ENCODE measurements around the gene CRYGS. TPM values are rescaled to one million over a fixed set of nuclear protein-coding genes. Genes with fewer than 3 reads are reported as not detected.
"Not testable (repeated sequence)": the region's sequence is repeated elsewhere in the genome, so short reads cannot be mapped to it uniquely, and the experiment has no call there.

Gene CRYGS
- total and polyA plus RNA-seq, 2 experiments from 2014 or later: 0.76 to 1.3 TPM

DNA sequence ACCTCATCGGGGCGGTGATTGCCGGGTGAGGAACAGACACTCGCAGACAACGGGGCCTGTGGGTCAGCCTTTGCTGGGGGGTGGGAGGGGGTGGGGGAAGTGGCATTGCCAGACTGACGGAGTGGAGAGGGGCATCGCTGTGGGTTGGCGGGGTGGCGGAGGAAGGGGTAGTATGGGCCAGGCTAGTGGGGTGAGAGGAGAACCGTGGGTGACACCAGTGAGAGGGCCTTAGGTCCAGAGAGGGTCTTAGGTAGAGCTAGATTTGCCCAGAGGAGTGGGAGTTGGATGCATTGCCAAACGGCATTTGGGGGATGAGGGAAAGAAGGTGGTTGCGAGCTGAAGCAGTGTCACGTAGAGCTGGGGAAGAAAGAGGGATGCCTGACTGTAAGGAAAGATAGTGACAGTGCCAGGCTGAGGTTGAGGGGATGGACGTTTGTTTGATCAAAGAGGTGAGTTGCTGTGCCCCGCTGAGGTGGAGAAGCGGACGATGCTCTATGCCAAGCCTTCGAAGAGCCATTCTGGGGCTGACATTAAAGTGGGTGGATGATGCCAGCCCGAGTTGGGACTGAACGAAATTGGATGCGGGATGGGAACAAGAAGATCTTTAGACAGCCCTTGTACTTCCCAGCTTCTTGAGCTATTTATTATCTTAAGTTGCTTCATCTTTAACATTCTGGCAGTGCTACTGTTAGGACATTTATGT lies 26.9 kb upstream of the CRYGS start:
- H3K4me3 ChIP-seq: peak overlapping the region; percentile 92
- in situ Hi-C loops (cut with MboI): no loop called here

DNA sequence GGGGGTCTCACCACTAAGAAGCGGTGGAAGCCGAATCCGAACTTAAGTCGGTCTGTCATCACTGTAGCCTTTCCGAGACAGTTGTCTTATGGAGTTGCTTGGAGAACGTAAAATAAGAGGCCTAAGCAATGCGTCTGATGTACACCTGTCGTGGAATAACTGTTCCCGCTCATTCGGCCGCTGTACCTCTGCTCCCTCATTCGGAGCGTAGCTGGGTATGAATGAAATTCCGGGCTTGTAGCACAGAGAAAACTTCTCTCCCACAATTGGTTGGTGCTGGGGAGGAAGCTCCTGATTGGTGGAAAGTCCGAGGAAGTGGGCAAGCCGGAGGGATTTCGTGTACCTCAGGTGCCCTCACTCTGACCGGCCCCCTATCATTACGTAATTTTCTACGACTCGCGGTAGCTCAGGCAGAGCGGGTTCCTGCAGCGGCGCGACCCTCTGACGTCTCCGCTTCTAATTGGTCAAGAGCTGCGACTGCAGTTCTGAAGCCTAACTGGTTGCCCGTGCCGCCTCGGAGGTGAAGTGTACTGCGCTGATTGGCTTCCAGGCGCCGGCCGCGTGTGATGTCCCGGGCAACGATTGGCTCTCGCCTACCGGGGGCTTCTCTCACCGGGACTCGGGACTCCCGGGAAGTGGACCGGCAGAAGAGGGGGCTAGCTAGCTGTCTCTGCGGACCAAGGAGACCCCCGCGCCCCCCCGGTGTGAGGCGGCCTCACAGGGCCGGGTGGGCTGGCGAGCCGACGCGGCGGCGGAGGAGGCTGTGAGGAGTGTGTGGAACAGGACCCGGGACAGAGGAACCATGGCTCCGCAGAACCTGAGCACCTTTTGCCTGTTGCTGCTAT lies 26.1 kb upstream of the CRYGS start, which contains the start of gene DNAJB11:
Gene DNAJB11, plus strand, starts transcription at position 625 of the 845 bp plus-strand sequence. Its CDS starts 178 bp downstream, at position 803.
- Histone ChIP-seq H3K79me2 (ENCODE audit: insufficient read depth) (peaks cover 65% of the 10 kb centered on the region), H3K27ac (peak within 1 kb of the TSS; percentile 67), H3K9me2 (ENCODE audit: insufficient read depth) (no peaks in the 10 kb centered on the region), H3F3A (ENCODE audit: insufficient read depth) (no peaks in the 10 kb centered on the region), H3K27me3 (replicated peaks; ENCODE audit: insufficient read depth) (no peaks in the 10 kb centered on the region), H3K4me2 (ENCODE audit: unreplicated experiment) (peak within 1 kb of the TSS; percentile 96), H3K9me3 (ENCODE audit: low read depth) (no peaks in the 10 kb centered on the region), H3K4me1 (ENCODE audit: insufficient read depth) (peaks cover 15% of the 10 kb centered on the region), H3K4me3 (peak within 1 kb of the TSS; percentile 92), H3K9ac (peak within 1 kb of the TSS; percentile 94), H3K36me3 (ENCODE audit: low read depth) (peaks cover 20% of the 10 kb centered on the region), H4K20me1 (ENCODE audit: insufficient read depth) (no peaks in the 10 kb centered on the region), H2AFZ (peak within 1 kb of the TSS; percentile 97)
- in situ Hi-C loops (cut with MboI): no loop called here
- TF ChIP-seq EZH2phosphoT487 (IDR thresholded peaks at IDR 0.05; ENCODE audit: insufficient read depth, low read depth): no peak
- TF ChIP-seq EZH2 (IDR thresholded peaks at IDR 0.05; ENCODE audit: insufficient read depth, poor library complexity, severe bottlenecking): no peak
- DNase-seq: peak; percentile 100
- 1 to 2% methylated on average over 53 to 59 of the region's 59 CpGs for WGBS, 2 experiments (ENCODE audit: low coverage in 1 of 2, low lambda C conversion rate in 2 of 2, missing lambda C conversion rate in 2 of 2)

More for the DNA sequence above, 26.9 kb upstream of the CRYGS start:
- Histone ChIP-seq H3K79me2 (ENCODE audit: insufficient read depth) (peaks cover 58% of the 10 kb centered on the region), H3F3A (ENCODE audit: insufficient read depth) (no peaks in the 10 kb centered on the region), H3K36me3 (ENCODE audit: low read depth) (peaks cover 23% of the 10 kb centered on the region), H3K27me3 (replicated peaks; ENCODE audit: insufficient read depth) (no peaks in the 10 kb centered on the region), H3K27ac (peak overlapping the region; percentile 67), H3K4me2 (ENCODE audit: unreplicated experiment) (peak overlapping the region; percentile 96), H4K20me1 (ENCODE audit: insufficient read depth) (no peaks in the 10 kb centered on the region), H3K9me3 (ENCODE audit: low read depth) (no peaks in the 10 kb centered on the region), H3K9ac (peak overlapping the region; percentile 94), H2AFZ (peak overlapping the region; percentile 93), H3K9me2 (ENCODE audit: insufficient read depth) (no peaks in the 10 kb centered on the region), H3K4me1 (ENCODE audit: insufficient read depth) (peaks cover 14% of the 10 kb centered on the region)
- peak; percentile 17 for DNase-seq
- 0 to 1% methylated on average over 15 to 21 of the region's 21 CpGs for WGBS, 2 experiments (ENCODE audit: low coverage in 1 of 2, low lambda C conversion rate in 2 of 2, missing lambda C conversion rate in 2 of 2)
- TF ChIP-seq EZH2phosphoT487 (IDR thresholded peaks at IDR 0.05; ENCODE audit: insufficient read depth, low read depth): no peak
- TF ChIP-seq EZH2 (IDR thresholded peaks at IDR 0.05; ENCODE audit: insufficient read depth, poor library complexity, severe bottlenecking): no peak

DNA sequence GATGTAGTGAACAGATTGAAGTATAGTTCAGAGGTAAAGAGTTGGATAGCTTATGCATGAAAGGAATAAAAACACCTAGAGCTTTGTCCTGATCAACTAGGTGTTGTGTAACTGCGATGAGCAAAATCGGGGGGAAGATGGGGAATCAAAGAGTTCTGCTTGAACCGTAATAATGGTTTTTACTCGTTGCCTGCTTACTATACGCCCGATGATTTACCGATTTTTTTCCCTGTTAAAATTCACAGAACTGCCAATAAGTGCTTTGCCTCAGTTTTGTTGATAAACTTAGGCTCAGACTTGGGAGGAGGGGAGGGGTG lies 25.6 kb upstream of the CRYGS start:
- WGBS, 2 experiments (ENCODE audit: low coverage in 1 of 2, low lambda C conversion rate in 2 of 2, missing lambda C conversion rate in 2 of 2): 8 to 9% methylated on average over 7 of the region's 7 CpGs
- peak overlapping the region; percentile 97 for H2AFZ ChIP-seq
- H3K4me1 ChIP-seq (ENCODE audit: insufficient read depth): peaks cover 15% of the 10 kb centered on the region
- no peaks in the 10 kb centered on the region for H3K27me3 ChIP-seq (replicated peaks; ENCODE audit: insufficient read depth)
- DNase-seq: no peak
- no peaks in the 10 kb centered on the region for H3K9me3 ChIP-seq (ENCODE audit: low read depth)
- no peaks in the 10 kb centered on the region for H3K9me2 ChIP-seq (ENCODE audit: insufficient read depth)
- H3K27ac ChIP-seq: peak overlapping the region; percentile 22
- peaks cover 70% of the 10 kb centered on the region for H3K79me2 ChIP-seq (ENCODE audit: insufficient read depth)
- H3K9ac ChIP-seq: peak overlapping the region; percentile 78
- H3K4me3 ChIP-seq: peak overlapping the region; percentile 87
- in situ Hi-C loops (cut with MboI): no loop called here
- TF ChIP-seq EZH2phosphoT487 (IDR thresholded peaks at IDR 0.05; ENCODE audit: insufficient read depth, low read depth): no peak
- no peak for TF ChIP-seq EZH2 (IDR thresholded peaks at IDR 0.05; ENCODE audit: insufficient read depth, poor library complexity, severe bottlenecking)
- no peaks in the 10 kb centered on the region for H3F3A ChIP-seq (ENCODE audit: insufficient read depth)
- peak overlapping the region; percentile 88 for H3K4me2 ChIP-seq (ENCODE audit: unreplicated experiment)
- H3K36me3 ChIP-seq (ENCODE audit: low read depth): peaks cover 14% of the 10 kb centered on the region
- no peaks in the 10 kb centered on the region for H4K20me1 ChIP-seq (ENCODE audit: insufficient read depth)

DNA sequence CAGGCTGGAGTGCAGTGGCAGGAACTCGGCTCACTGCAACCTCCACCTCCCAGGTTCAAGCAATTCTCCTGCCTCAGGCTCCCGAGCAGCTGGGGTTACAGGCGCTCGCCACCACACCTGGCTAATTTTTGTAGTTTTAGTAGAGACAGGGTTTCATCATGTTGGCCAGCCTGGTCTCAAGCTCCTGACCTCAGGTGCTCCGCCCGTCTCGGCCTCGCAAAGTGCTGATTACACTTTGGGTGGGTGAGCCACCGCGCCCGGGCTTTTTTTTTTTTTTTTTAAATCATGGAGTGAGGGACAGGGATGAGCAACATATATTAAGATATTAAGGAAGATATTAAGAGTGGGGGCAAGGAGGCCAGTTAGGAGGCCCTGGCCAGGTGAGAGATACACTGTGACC lies 25.2 kb upstream of the CRYGS start:
- peak overlapping the region; percentile 97 for H2AFZ ChIP-seq
- DNase-seq; H3K27ac ChIP-seq; in situ Hi-C loops (cut with MboI); H3K27me3 ChIP-seq (replicated peaks; ENCODE audit: insufficient read depth); H3K9me2 ChIP-seq (ENCODE audit: insufficient read depth); H3F3A ChIP-seq (ENCODE audit: insufficient read depth); H3K9me3 ChIP-seq (ENCODE audit: low read depth); H4K20me1 ChIP-seq (ENCODE audit: insufficient read depth): not testable (repeated sequence)
- H3K36me3 ChIP-seq (ENCODE audit: low read depth): peaks cover 14% of the 10 kb centered on the region
- WGBS, 2 experiments (ENCODE audit: low coverage in 1 of 2, low lambda C conversion rate in 2 of 2, missing lambda C conversion rate in 2 of 2): 92% methylated on average over 11 of the region's 11 CpGs
- peak overlapping the region; percentile 78 for H3K9ac ChIP-seq
- peaks cover 15% of the 10 kb centered on the region for H3K4me1 ChIP-seq (ENCODE audit: insufficient read depth)
- peak overlapping the region; percentile 88 for H3K4me2 ChIP-seq (ENCODE audit: unreplicated experiment)
- peaks cover 70% of the 10 kb centered on the region for H3K79me2 ChIP-seq (ENCODE audit: insufficient read depth)
- peak overlapping the region; percentile 87 for H3K4me3 ChIP-seq
